Neural cell (in vitro differentiated cells): ENCODE results near the gene APPBP2. TPM values are rescaled to one million over a fixed set of nuclear protein-coding genes. Genes with fewer than 3 reads are reported as not detected.

Experiments
- H2AFZ ChIP-seq: fragments of 200-600, 300-800 bp; sonication (generic), shearing (Covaris generic); 2 replicates; pipeline ENCODE4 v1.6.0; 2014; ENCODE audit warnings: low read depth, mild to moderate bottlenecking, antibody characterized with exemption, low read length, moderate library complexity
- H3F3A ChIP-seq: fragments of 200-600 bp; shearing (Covaris generic); 2 replicates; pipeline ENCODE4 v1.6.1; 2016; ENCODE audit warnings: mild to moderate bottlenecking, moderate library complexity, mixed read lengths, antibody characterized with exemption, low read length; ENCODE audit not compliant: insufficient read depth, poor library complexity, severe bottlenecking
- H3K27ac ChIP-seq: fragments of 200-600, 300-800 bp; sonication (generic), shearing (Covaris generic); 2 replicates; pipeline ENCODE4 v1.5.1; 2014; ENCODE audit warnings: mild to moderate bottlenecking, low read length, moderate library complexity
- H3K27me3 ChIP-seq: fragments of 300-800, 200-600 bp; sonication (generic), shearing (Covaris generic); 2 replicates; pipeline ENCODE4 v1.6.0; 2014; ENCODE audit warnings: mild to moderate bottlenecking, low read depth, low read length, moderate library complexity; ENCODE audit not compliant: insufficient read depth
- H3K36me3 ChIP-seq: fragments of 300-800, 200-600 bp; sonication (generic), shearing (Covaris generic); 2 replicates; pipeline ENCODE4 v1.5.1; 2014; ENCODE audit warnings: mild to moderate bottlenecking, antibody characterized with exemption, low read length, moderate library complexity; ENCODE audit not compliant: insufficient read depth
- H3K4me2 ChIP-seq: fragments of 300-800, 200-600 bp; sonication (generic), shearing (Covaris generic); 2 replicates; pipeline ENCODE4 v1.6.0; 2014; ENCODE audit warnings: mild to moderate bottlenecking, low read length
- H3K4me3 ChIP-seq: fragments of 300-800, 200-600 bp; sonication (generic), shearing (Covaris generic); 2 replicates; pipeline ENCODE4 v1.5.1; 2014; ENCODE audit warnings: mild to moderate bottlenecking, low read length, moderate library complexity
- H3K79me2 ChIP-seq: fragments of 200-600 bp; shearing (Covaris generic); replicated peaks from 2 replicates; pipeline ENCODE4 v1.6.0; 2014; ENCODE audit warnings: mild to moderate bottlenecking, low read length, moderate library complexity; ENCODE audit not compliant: insufficient read depth
- H3K9ac ChIP-seq: fragments of 300-800, 200-600 bp; sonication (generic), shearing (Covaris generic); 2 replicates; pipeline ENCODE4 v1.6.1; 2016; ENCODE audit warnings: mild to moderate bottlenecking, low read length, mixed read lengths
- H3K9me2 ChIP-seq: fragments of 200-600 bp; shearing (Covaris generic); 2 replicates; pipeline ENCODE4 v1.6.1; 2016; ENCODE audit warnings: mild to moderate bottlenecking, low read length, mixed read lengths; ENCODE audit not compliant: insufficient read depth
- H3K9me3 ChIP-seq: fragments of 200-600, 300-800 bp; sonication (generic), shearing (Covaris generic); 2 replicates; pipeline ENCODE4 v1.6.1; 2016; ENCODE audit warnings: mild to moderate bottlenecking, mixed run types, low read length, moderate library complexity, mixed read lengths
- H4K20me1 ChIP-seq: fragments of 200-600 bp; shearing (Covaris generic); 2 replicates; pipeline ENCODE4 v1.6.1; 2016; ENCODE audit warnings: mild to moderate bottlenecking, mixed run types; ENCODE audit not compliant: insufficient read depth
- CTCF ChIP-seq: fragments of 450-650 bp; IDR thresholded peaks from 2 replicates; pipeline ENCODE4 v1.5.1; 2014; ENCODE audit warnings: antibody characterized with exemption, mild to moderate bottlenecking, moderate library complexity; ENCODE audit not compliant: poor library complexity, severe bottlenecking
- EP300 ChIP-seq: fragments of 450-650 bp; conservative IDR thresholded peaks from 2 replicates; pipeline ENCODE4 v1.6.1; 2014; ENCODE audit warnings: antibody characterized with exemption, mild to moderate bottlenecking, moderate library complexity; ENCODE audit not compliant: poor library complexity, severe bottlenecking
- EZH2 ChIP-seq: fragments of 200-600, 300-800 bp; shearing (Covaris generic), sonication (generic); IDR thresholded peaks from 2 replicates; pipeline ENCODE4 v1.6.1; 2014; ENCODE audit warnings: antibody characterized with exemption, low read length, borderline replicate concordance, mild to moderate bottlenecking; ENCODE audit not compliant: insufficient read depth, poor library complexity, severe bottlenecking
- MXI1 ChIP-seq: fragments of 450-650 bp; conservative IDR thresholded peaks from 2 replicates; pipeline ENCODE4 v1.6.1; 2014; ENCODE audit warnings: antibody characterized with exemption, mild to moderate bottlenecking; ENCODE audit not compliant: poor library complexity, severe bottlenecking
- POLR2AphosphoS5 ChIP-seq: IDR thresholded peaks from 2 replicates; pipeline ENCODE4 v1.6.1; 2012
- RAD21 ChIP-seq: fragments of 450-650 bp; conservative IDR thresholded peaks from 2 replicates; pipeline ENCODE4 v1.6.1; 2014; ENCODE audit warnings: antibody characterized with exemption, mild to moderate bottlenecking, moderate library complexity
- REST ChIP-seq: IDR thresholded peaks from 2 replicates; pipeline ENCODE4 v1.6.1; 2012; ENCODE audit warnings: borderline replicate concordance
- SMC3 ChIP-seq: fragments of 450-650 bp; conservative IDR thresholded peaks from 2 replicates; pipeline ENCODE4 v1.6.1; 2014; ENCODE audit warnings: antibody characterized with exemption, mild to moderate bottlenecking, moderate library complexity; ENCODE audit not compliant: poor library complexity
- TAF1 ChIP-seq: IDR thresholded peaks from 2 replicates; pipeline ENCODE4 v1.6.1; 2012; ENCODE audit warnings: low read depth
- polyA plus RNA-seq: library from polyadenylated mRNA; depleted of rRNA; stranded (reverse); fragments of >200 nt; gene quantifications from 2 replicates; pipeline ENCODE4 v1.2.3, GENCODE V29; 2014

APPBP2 gene
- polyA plus RNA-seq, 1 donor from 2014 or later: 40.4 TPM

- Histone ChIP-seq H3K36me3 (no peaks in the 10 kb centered on the region), H3K9me2 (no peaks in the 10 kb centered on the region), H3K9me3 (no peaks in the 10 kb centered on the region), H2AFZ (no peak overlapping the region), H3K27me3 (no peaks in the 10 kb centered on the region), H3K79me2 (no peaks in the 10 kb centered on the region), H4K20me1 (no peaks in the 10 kb centered on the region), H3F3A (no peaks in the 10 kb centered on the region), H3K27ac (no peak overlapping the region), H3K9ac (no peak overlapping the region), H3K4me2 (no peak overlapping the region), H3K4me3 (no peak overlapping the region)
- TF ChIP-seq EZH2: no peak
- TF ChIP-seq REST: no peak
- no peak for TF ChIP-seq TAF1
- no peak for TF ChIP-seq POLR2AphosphoS5
- no peak for TF ChIP-seq MXI1
- no peak for TF ChIP-seq CTCF
- TF ChIP-seq EP300: no peak
- TF ChIP-seq SMC3: no peak
- no peak for TF ChIP-seq RAD21
These were observed 119.2 kb downstream of the APPBP2 start for GRCh38 chr17:60406887-60407286.

GRCh38 chr17:60403962-60404361, 122.1 kb downstream of the APPBP2 start:
- no peaks in the 10 kb centered on the region for H3K27me3 ChIP-seq
- H3K4me3 ChIP-seq: no peak overlapping the region
- no peak for TF ChIP-seq EP300
- no peak for TF ChIP-seq RAD21
- no peak for TF ChIP-seq TAF1
- no peak overlapping the region for H2AFZ ChIP-seq
- H4K20me1 ChIP-seq: no peaks in the 10 kb centered on the region
- H3K9me3 ChIP-seq: no peaks in the 10 kb centered on the region
- H3K9me2 ChIP-seq: no peaks in the 10 kb centered on the region
- no peak overlapping the region for H3K4me2 ChIP-seq
- no peaks in the 10 kb centered on the region for H3F3A ChIP-seq
- no peak overlapping the region for H3K9ac ChIP-seq
- no peaks in the 10 kb centered on the region for H3K36me3 ChIP-seq
- H3K79me2 ChIP-seq: no peaks in the 10 kb centered on the region
- H3K27ac ChIP-seq: no peak overlapping the region

GRCh38 chr17:60403523-60403810, 122.6 kb downstream of the APPBP2 start:
- Histone ChIP-seq H3K9me2 (no peaks in the 10 kb centered on the region), H3K27me3 (no peaks in the 10 kb centered on the region), H3F3A (no peaks in the 10 kb centered on the region), H4K20me1 (no peaks in the 10 kb centered on the region), H3K9me3 (no peaks in the 10 kb centered on the region), H3K27ac (no peak overlapping the region), H3K4me2 (no peak overlapping the region), H3K9ac (no peak overlapping the region), H2AFZ (no peak overlapping the region), H3K79me2 (no peaks in the 10 kb centered on the region), H3K4me3 (no peak overlapping the region), H3K36me3 (no peaks in the 10 kb centered on the region)
- TF ChIP-seq EZH2 (no peak), MXI1 (no peak), TAF1 (no peak), POLR2AphosphoS5 (no peak)
